Measurements from ENCODE around the gene MEIOB.
"Not testable (repeated sequence)": the region's sequence is repeated elsewhere in the genome, so short reads cannot be mapped to it uniquely, and the experiment has no call there.

MEIOB gene

GRCh38 chr16:1899641-1900451 lies 27.9 kb upstream of the MEIOB start:
- Histone ChIP-seq H3K9me3 (ENCODE audit: insufficient read depth, low read length) (no peaks in the 10 kb centered on the region), H3K4me2 (ENCODE audit: low read length) (no peak overlapping the region), H3K79me2 (ENCODE audit: low read length) (no peaks in the 10 kb centered on the region), H3K4me1 (ENCODE audit: low read length) (no peaks in the 10 kb centered on the region), H3K4me3 (ENCODE audit: low read length) (no peak overlapping the region), H3K9ac (ENCODE audit: low read length) (no peak overlapping the region), H3K36me3 (replicated peaks; ENCODE audit: low read depth, low read length) (no peaks in the 10 kb centered on the region), H2AFZ (ENCODE audit: low read depth, low read length) (no peak overlapping the region), H4K20me1 (ENCODE audit: insufficient read depth, low read length) (no peaks in the 10 kb centered on the region), H3K27me3 (ENCODE audit: low read depth, low read length) (no peaks in the 10 kb centered on the region), H3K27ac (ENCODE audit: low read length) (no peak overlapping the region)
- TF ChIP-seq CTCF (IDR thresholded peaks at IDR 0.05; ENCODE audit: low read depth, low read length): no peak
- no peak for TF ChIP-seq EZH2phosphoT487 (IDR thresholded peaks at IDR 0.05; ENCODE audit: low read depth)

- not testable (repeated sequence) for H3K36me3 ChIP-seq (replicated peaks; ENCODE audit: low read depth, low read length)
Observed at GRCh38 chr16:1897692-1898091, 25.7 kb upstream of the MEIOB start.

GRCh38 chr16:1895949-1896675 lies 24.1 kb upstream of the MEIOB start:
- TF ChIP-seq CTCF (IDR thresholded peaks at IDR 0.05; ENCODE audit: low read depth, low read length) (no peak), EZH2phosphoT487 (IDR thresholded peaks at IDR 0.05; ENCODE audit: low read depth) (no peak)
- Histone ChIP-seq H3K9ac (ENCODE audit: low read length) (no peak overlapping the region), H3K9me3 (ENCODE audit: insufficient read depth, low read length) (no peaks in the 10 kb centered on the region), H3K79me2 (ENCODE audit: low read length) (no peaks in the 10 kb centered on the region), H3K27ac (ENCODE audit: low read length) (no peak overlapping the region), H3K36me3 (replicated peaks; ENCODE audit: low read depth, low read length) (no peaks in the 10 kb centered on the region), H3K27me3 (ENCODE audit: low read depth, low read length) (no peaks in the 10 kb centered on the region), H3K4me3 (ENCODE audit: low read length) (no peak overlapping the region), H3K4me1 (ENCODE audit: low read length) (no peaks in the 10 kb centered on the region), H3K4me2 (ENCODE audit: low read length) (no peak overlapping the region), H4K20me1 (ENCODE audit: insufficient read depth, low read length) (no peaks in the 10 kb centered on the region), H2AFZ (ENCODE audit: low read depth, low read length) (no peak overlapping the region)

More at GRCh38 chr16:1897692-1898091, 25.7 kb upstream of the MEIOB start:
- not testable (repeated sequence) for H3K4me2 ChIP-seq (ENCODE audit: low read length); H3K9ac ChIP-seq (ENCODE audit: low read length); H3K4me3 ChIP-seq (ENCODE audit: low read length); H3K27me3 ChIP-seq (ENCODE audit: low read depth, low read length); H3K79me2 ChIP-seq (ENCODE audit: low read length); H2AFZ ChIP-seq (ENCODE audit: low read depth, low read length); H3K27ac ChIP-seq (ENCODE audit: low read length); H3K4me1 ChIP-seq (ENCODE audit: low read length); H3K9me3 ChIP-seq (ENCODE audit: insufficient read depth, low read length); H4K20me1 ChIP-seq (ENCODE audit: insufficient read depth, low read length)

GRCh38 chr16:1895068-1895467 lies 23.1 kb upstream of the MEIOB start:
- no peaks in the 10 kb centered on the region for H4K20me1 ChIP-seq (ENCODE audit: insufficient read depth, low read length)
- H3K4me2 ChIP-seq (ENCODE audit: low read length): no peak overlapping the region
- H3K4me1 ChIP-seq (ENCODE audit: low read length): no peaks in the 10 kb centered on the region
- no peak overlapping the region for H3K27ac ChIP-seq (ENCODE audit: low read length)
- no peak overlapping the region for H3K4me3 ChIP-seq (ENCODE audit: low read length)
- no peak overlapping the region for H2AFZ ChIP-seq (ENCODE audit: low read depth, low read length)
- no peak for TF ChIP-seq EZH2phosphoT487 (IDR thresholded peaks at IDR 0.05; ENCODE audit: low read depth)
- no peak for TF ChIP-seq CTCF (IDR thresholded peaks at IDR 0.05; ENCODE audit: low read depth, low read length)
- no peaks in the 10 kb centered on the region for H3K9me3 ChIP-seq (ENCODE audit: insufficient read depth, low read length)
- H3K27me3 ChIP-seq (ENCODE audit: low read depth, low read length): 0 out of 2 replicates have a peak, but pooled peaks cover 3% of the 10 kb centered on the region
- H3K36me3 ChIP-seq (replicated peaks; ENCODE audit: low read depth, low read length): no peaks in the 10 kb centered on the region
- no peak overlapping the region for H3K9ac ChIP-seq (ENCODE audit: low read length)
- no peaks in the 10 kb centered on the region for H3K79me2 ChIP-seq (ENCODE audit: low read length)

Data from OCI-LY3 (cell line).